Keratinocyte (primary cell): ENCODE measurements around the gene PIN1. TPM values are rescaled to one million over a fixed set of nuclear protein-coding genes. Genes with fewer than 3 reads are reported as not detected.

Experiments
- DNase-seq: peaks from one replicate; pipeline ENCODE4 v3.0.0-alpha.2; 2011; ENCODE audit warnings: low read depth, missing footprints, low spot score
- FAIRE-seq: peaks from 2 replicates; lab custom pipeline; 2011; peaks lifted over from hg19 to GRCh38; lab: Jason Lieb, UNC
- H2AFZ ChIP-seq: 2 replicates; pipeline ENCODE4 v1.6.0; 2012; ENCODE audit warnings: low read length, control low read depth, inconsistent platforms; ENCODE audit not compliant: control insufficient read depth
- H3K27ac ChIP-seq: 2 replicates; pipeline ENCODE4 v1.5.1; 2011; ENCODE audit warnings: low read length; ENCODE audit not compliant: control insufficient read depth, insufficient read depth
- H3K27me3 ChIP-seq: 3 replicates; pipeline ENCODE4 v1.6.0; 2011; ENCODE audit warnings: low read length; ENCODE audit not compliant: control insufficient read depth, insufficient read depth; ENCODE audit errors: extremely low read depth
- H3K36me3 ChIP-seq, 2 experiments: 2 replicates in 1 of 2; 3 replicates in 1 of 2; pipeline ENCODE4 v1.5.1; 2011; ENCODE audit warnings: low read length in 2 of 2, mild to moderate bottlenecking in 1 of 2; ENCODE audit not compliant: control insufficient read depth in 2 of 2, insufficient read depth in 2 of 2; ENCODE audit errors: extremely low read depth in 1 of 2
- H3K4me1 ChIP-seq: 3 replicates; pipeline ENCODE4 v1.5.1; 2011; ENCODE audit warnings: low read length; ENCODE audit not compliant: control insufficient read depth, insufficient read depth; ENCODE audit errors: extremely low read depth
- H3K4me2 ChIP-seq: 3 replicates; pipeline ENCODE4 v1.6.0; 2011; ENCODE audit warnings: low read depth, low read length; ENCODE audit not compliant: control insufficient read depth, insufficient read depth; ENCODE audit errors: extremely low read depth
- H3K4me3 ChIP-seq, 3 experiments: fragments of 200-600 bp in 1 of 3; sonication (generic) in 1 of 3; 2 replicates in 2 of 3; 3 replicates in 1 of 3; pipeline ENCODE4 v1.5.1; 2011 to 2016; ENCODE audit warnings: low read length in 3 of 3, mild to moderate bottlenecking in 3 of 3, control low read depth in 2 of 3, inconsistent platforms in 1 of 3, low read depth in 1 of 3, mixed read lengths in 1 of 3, mixed run types in 1 of 3, moderate library complexity in 1 of 3; ENCODE audit not compliant: control insufficient read depth in 2 of 3, insufficient read depth in 2 of 3; ENCODE audit errors: extremely low read depth in 1 of 3
- H3K79me2 ChIP-seq: 2 replicates; pipeline ENCODE4 v1.6.0; 2012; ENCODE audit warnings: low read length; ENCODE audit not compliant: control insufficient read depth, insufficient read depth
- H3K9ac ChIP-seq: 3 replicates; pipeline ENCODE4 v1.6.0; 2011; ENCODE audit warnings: low read length; ENCODE audit not compliant: control insufficient read depth, insufficient read depth; ENCODE audit errors: extremely low read depth
- H3K9me1 ChIP-seq: 3 replicates; pipeline ENCODE4 v1.6.0; 2011; ENCODE audit warnings: low read length; ENCODE audit not compliant: control insufficient read depth, insufficient read depth; ENCODE audit errors: extremely low read depth
- H3K9me3 ChIP-seq: 2 replicates; pipeline ENCODE4 v1.5.1; 2012; ENCODE audit warnings: low read depth, low read length; ENCODE audit not compliant: control insufficient read depth
- H4K20me1 ChIP-seq: 3 replicates; pipeline ENCODE4 v1.6.0; 2011; ENCODE audit warnings: low read length; ENCODE audit not compliant: control insufficient read depth, insufficient read depth; ENCODE audit errors: extremely low read depth
- CTCF ChIP-seq, 3 experiments: IDR thresholded peaks in 1 of 3; conservative IDR thresholded peaks in 1 of 3; optimal IDR thresholded peaks in 1 of 3; 2 replicates in 2 of 3; 3 replicates in 1 of 3; pipeline versions ENCODE3 to v1.5.1; 2011; ENCODE audit warnings: low read length in 3 of 3, mild to moderate bottlenecking in 3 of 3, moderate library complexity in 2 of 3, control low read depth in 1 of 3, inconsistent platforms in 1 of 3; ENCODE audit not compliant: insufficient read depth in 2 of 3; ENCODE audit errors: extremely low read depth in 1 of 3
- EZH2 ChIP-seq: IDR thresholded peaks from one replicate; pipeline ENCODE4 v1.6.1; 2012; ENCODE audit warnings: inconsistent platforms, mild to moderate bottlenecking, low read length, moderate library complexity
- dilution Hi-C: fragments of 300-500 bp; cut with MboI; formaldehyde crosslinking; loops from one replicate; pipeline ENCODE4 v1.7.0; 2020; ENCODE audit warnings: low sequenced_read_pairs; ENCODE audit not compliant: extremely low pct_ligation_motif_present
- polyA plus RNA-seq, 5 experiments: library from polyadenylated mRNA; depleted of rRNA in 3 of 5; stranded (reverse) in 3 of 5; stranded (forward) in 1 of 5; unstranded in 1 of 5; fragments of >200 nt; gene quantifications; 1 replicate in 1 of 5; 2 replicates in 3 of 5; 3 replicates in 1 of 5; pipeline versions ENCODE4 v1.2.1 to v1.2.3, GENCODE V29; 2011 to 2012; ENCODE audit warnings: missing spikeins in 2 of 5, low read depth in 1 of 5, low replicate concordance in 1 of 5

Gene PIN1
- polyA plus RNA-seq, 1 donor (not counting 4 experiments of a cell fraction or from before 2014, with no cell fraction given), result 39.8 TPM

- dilution Hi-C loops, result no loop called here
- Histone ChIP-seq H3K4me1 (no peaks in the 10 kb centered on the region), H3K9me1 (no peaks in the 10 kb centered on the region), H3K4me3 (no peak overlapping the region), H4K20me1 (no peaks in the 10 kb centered on the region), H3K9ac (no peak overlapping the region), H3K27ac (no peak overlapping the region), H3K79me2 (peaks cover 2% of the 10 kb centered on the region), H3K9me3 (no peaks in the 10 kb centered on the region), H3K4me2 (no peak overlapping the region), H3K36me3 (peaks cover 18 to 26% of the 10 kb centered on the region in 2 experiments), H2AFZ (no peak overlapping the region), H3K27me3 (no peaks in the 10 kb centered on the region)
- DNase-seq (no peak), FAIRE-seq (no peak)
- TF ChIP-seq CTCF (optimal IDR thresholded peaks at IDR 0.05 in 1 of 3, IDR thresholded peaks at IDR 0.05 in 1 of 3, conservative IDR thresholded peaks at IDR 0.05 in 1 of 3; ENCODE audit: extremely low read depth in 1 of 3, insufficient read depth in 2 of 3, low read length in 3 of 3) (no peak), EZH2 (no peak)
These were observed 26.0 kb upstream of the PIN1 start for GRCh38 chr19:9808855-9809824.

- H3K27me3 ChIP-seq, result no peaks in the 10 kb centered on the region
- H3K27ac ChIP-seq, result no peak overlapping the region
- no peak overlapping the region for H2AFZ ChIP-seq
- DNase-seq (no peak), FAIRE-seq (no peak)
- no peak overlapping the region for H3K4me3 ChIP-seq
- peaks cover 9% of the 10 kb centered on the region for H3K79me2 ChIP-seq
- no peaks in the 10 kb centered on the region for H4K20me1 ChIP-seq
- H3K4me1 ChIP-seq, result no peaks in the 10 kb centered on the region
- no peaks in the 10 kb centered on the region for H3K9me3 ChIP-seq
- no peaks in the 10 kb centered on the region for H3K9me1 ChIP-seq
- no peak for TF ChIP-seq CTCF (optimal IDR thresholded peaks at IDR 0.05 in 1 of 3, IDR thresholded peaks at IDR 0.05 in 1 of 3, conservative IDR thresholded peaks at IDR 0.05 in 1 of 3; ENCODE audit: extremely low read depth in 1 of 3, insufficient read depth in 2 of 3, low read length in 3 of 3)
- no peak for TF ChIP-seq EZH2
- dilution Hi-C loops, result no loop called here
- H3K9ac ChIP-seq, result no peak overlapping the region
- H3K4me2 ChIP-seq, result no peak overlapping the region
- peaks cover 18 to 21% of the 10 kb centered on the region in 2 experiments for H3K36me3 ChIP-seq
These were observed 24.0 kb upstream of the PIN1 start for GRCh38 chr19:9811139-9811538.
